GM20431 (cell line): ENCODE measurements around the gene IL19.
"Not testable (repeated sequence)": the region's sequence is repeated elsewhere in the genome, so short reads cannot be mapped to it uniquely, and the experiment has no call there.

Source experiments
- in situ Hi-C: fragments of 300-500 bp; cut with MseI, MboI; formaldehyde crosslinking; loops from one replicate; pipeline ENCODE4 v1.15.0; 2020; ENCODE audit warnings: low sequenced_read_pairs; ENCODE audit not compliant: unreplicated experiment

The IL19 gene

DNA sequence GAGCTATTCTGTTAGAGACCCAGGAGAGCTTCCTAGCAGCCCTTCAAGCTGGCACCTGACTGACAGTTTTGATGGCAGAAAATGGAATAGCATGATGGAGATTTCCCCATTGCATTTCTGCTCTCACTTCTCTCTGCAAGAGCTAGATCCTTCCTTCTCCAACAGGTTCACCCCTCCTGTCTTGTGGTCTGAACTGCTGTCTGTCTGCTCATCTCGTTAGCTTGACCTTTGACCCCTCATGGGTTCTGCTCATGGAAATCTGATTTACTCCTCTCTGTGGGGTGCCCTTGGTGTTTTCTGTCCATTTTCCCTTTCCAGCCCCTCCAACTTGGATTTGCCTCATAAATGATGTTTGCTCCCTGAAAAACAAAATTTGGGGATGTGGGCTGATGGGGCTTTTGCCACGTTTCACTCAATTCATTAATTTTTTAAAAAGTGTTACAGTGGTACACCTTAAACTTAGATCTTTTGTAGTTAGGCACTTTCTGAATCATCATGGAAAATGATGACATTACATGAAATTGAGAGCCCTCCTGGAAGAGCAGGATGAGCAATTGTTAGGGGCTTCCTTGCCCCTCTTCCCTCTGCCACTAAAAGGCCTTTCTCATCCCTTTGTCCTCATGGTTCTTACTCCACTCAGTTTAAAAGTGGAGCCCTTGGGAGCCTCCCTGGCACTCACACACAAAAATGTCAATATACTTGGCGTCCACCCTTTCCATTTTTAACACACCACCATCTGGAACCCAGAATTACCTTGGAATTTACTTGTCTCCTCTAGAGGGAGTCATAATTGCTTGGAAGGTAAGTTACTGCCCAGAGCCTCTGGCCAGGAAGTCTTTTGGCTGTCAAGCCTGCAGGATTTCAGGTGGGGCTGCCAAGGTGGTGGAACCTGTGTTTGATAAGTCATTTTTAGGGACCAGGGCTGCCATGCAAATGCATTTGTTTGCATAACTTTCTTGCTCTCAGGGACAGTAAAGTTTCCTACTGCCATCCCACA is 31.9 kb upstream of the IL19 start:
- in situ Hi-C loops: loop anchor here (10.0 to 25.0 kb wide), 2 partner anchors 66 to 174 kb away; partner anchors contain the start of gene FCMR

DNA sequence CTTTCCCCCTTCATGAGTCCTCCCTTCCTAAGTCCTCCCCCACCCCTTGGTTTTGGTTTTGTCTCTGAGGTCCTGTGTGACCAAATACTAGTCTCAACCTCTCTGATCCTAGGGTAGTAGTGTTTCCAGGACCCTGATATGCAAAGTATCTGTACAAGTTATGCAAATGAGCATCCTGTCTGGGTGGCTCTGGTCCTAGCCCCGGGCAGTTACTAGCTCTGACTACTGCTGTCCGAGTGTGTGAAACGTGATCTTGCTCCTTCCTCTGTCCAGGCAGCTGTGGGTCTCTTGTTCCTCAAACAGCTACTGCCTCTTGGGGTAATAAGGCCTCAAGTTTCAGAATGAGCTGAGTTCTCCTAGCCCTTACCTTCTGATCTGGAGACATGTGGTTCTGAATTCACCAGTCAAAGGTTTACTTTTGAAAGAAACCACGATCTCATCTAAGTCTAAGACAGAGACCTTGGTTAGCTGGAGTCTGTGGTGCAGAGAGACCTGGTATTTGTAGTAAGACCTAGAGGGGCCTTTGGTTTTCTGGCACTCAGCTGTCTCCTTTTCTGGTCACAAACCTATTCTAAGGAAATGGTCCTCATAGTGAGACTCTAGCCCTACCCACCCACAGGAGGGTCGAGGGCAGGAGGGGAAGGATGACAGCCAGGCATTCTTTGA is 31.0 kb upstream of the IL19 start:
- in situ Hi-C loops: loop anchor here (10.0 to 25.0 kb wide), 2 partner anchors 65 to 173 kb away; partner anchors contain the start of gene FCMR

DNA sequence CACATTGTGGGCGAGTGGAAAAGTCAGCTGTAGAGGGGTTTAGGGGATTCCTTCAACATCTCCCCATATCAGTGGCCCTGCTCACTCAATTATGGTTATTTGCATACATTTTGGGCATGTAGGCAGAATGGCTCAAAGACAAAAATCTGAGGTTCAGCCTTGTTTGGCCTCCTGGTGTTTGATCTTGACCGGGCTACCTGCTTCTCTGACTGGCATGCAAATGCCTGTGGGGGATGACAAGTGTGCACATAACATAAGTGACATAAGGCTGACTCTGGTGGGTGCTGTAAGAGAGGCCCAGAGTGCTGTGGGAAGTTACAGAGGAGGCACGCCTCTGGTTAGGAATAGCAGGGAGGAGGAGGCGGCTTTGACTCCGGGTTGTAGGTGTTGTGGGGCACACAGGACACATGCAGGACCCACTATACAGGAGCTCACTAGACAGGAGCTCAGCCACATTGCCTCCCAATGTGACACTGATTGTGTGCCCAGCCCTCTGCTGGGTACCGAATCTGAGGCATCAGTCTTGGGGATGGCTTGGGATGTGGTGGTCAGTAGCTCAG is 29.4 kb upstream of the IL19 start:
- in situ Hi-C loops: loop anchor here (25.0 kb wide), 1 partner anchor 171 kb away; the partner anchor contains the start of gene FCMR

DNA sequence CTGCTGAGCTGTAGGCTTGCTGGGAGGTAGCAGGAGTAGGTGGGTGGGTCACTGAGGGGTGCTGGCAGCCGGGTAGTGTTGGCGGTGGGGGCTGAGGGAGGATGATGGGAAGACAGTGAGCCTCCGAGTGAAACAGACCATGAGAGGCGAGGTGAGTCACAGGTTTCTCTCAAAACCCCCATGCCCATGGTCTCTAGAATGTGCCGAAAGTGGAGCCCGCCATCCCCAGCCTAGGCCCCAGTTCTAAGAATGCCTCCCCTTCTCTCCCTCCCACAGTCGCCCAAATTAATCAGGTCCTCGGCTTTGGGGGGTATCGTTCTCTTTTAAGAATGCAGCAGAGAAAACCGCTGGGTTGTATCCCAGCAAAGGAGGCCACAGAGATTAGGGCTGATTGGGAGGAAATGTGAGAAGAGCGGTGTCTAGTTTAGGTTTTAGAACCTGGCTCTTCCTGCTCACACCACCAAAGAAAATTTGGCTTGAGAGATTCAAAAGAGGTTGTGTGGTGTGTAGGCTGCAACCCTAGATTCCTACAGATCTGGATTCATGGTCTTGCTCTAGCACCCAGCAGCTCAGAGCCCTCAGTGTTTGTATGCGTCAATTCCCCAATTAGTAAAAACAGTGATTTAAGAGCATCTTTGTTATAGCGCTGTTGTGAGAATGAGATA is 27.7 kb upstream of the IL19 start:
- in situ Hi-C loops: loop anchor here (25.0 kb wide), 1 partner anchor 169 kb away; the partner anchor contains the start of gene FCMR

DNA sequence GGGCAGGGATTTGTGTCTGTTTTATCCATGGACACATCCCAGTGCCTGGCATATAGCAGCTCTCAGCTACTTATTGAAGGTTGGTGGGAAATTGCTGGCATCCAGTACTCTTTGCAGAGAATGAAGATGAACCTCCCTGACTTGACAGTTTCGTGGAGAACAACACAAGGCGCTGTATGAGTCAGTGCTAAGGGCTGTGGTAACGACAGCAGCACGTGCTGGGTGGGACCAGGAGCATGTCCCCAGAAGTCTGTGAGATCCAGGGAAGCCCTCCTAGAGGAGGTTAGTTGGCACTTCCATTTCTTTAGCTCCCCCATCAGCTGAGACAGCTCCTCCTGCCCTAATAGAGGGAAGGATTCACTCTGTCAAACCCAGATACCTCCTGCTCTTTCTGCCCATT is 25.9 kb upstream of the IL19 start:
- in situ Hi-C loops: loop anchor here (25.0 kb wide), 1 partner anchor 168 kb away; the partner anchor contains the start of gene FCMR

DNA sequence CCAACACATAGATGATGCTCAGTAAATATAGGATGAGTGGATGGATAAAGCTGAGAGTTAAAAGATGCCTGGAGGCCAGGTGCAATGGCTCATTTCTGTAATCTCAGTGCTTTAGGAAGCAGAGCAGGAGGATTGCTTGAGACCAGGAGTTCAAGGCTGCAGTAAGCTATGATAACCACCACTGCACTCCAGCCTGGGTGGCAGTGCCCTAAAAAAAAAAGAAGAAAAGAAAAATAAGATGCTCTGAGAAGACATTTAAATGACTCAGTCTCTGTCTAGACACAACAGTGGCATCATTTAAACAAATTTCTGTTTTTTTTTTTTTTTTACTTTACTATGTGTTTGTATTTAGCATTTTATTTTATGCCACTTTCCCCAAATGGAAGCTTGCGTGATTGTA is 25.3 kb upstream of the IL19 start:
- in situ Hi-C loops: loop anchor here (25.0 kb wide), 1 partner anchor 167 kb away; the partner anchor contains the start of gene FCMR

DNA sequence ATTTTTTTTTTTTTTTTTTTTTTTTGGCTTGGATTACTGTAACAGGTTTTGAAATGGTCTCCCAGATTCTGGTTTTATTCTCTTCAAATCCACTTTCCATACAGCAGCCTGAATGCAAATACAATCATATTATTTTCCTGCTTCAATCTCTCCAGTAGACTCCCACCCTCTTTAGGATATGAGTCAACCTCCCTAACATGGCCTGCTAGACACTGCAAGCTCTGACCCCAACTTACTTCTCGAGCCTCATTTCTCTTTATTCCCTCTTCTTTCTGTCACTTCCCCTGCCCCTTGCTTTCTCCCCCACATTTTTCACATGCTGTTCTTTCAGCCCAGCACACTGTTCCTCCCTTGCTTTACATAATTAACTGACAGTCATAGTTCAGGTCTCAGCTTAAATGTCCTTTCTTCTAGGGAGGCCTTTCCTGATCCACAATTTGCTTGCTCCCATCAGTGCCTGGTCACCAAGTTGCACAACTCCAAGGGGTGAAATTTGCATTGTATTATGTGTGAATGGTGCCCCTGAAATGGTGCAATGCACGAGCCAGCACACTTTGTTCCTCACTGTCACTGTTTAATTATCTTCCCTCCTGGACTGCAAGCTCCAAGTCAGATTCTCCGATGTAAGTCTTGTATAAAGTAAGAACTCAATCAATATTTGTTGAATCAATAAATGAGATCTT is 22.1 kb upstream of the IL19 start:
- in situ Hi-C loops: loop anchor here (25.0 kb wide), 1 partner anchor 164 kb away; the partner anchor contains the start of gene FCMR

DNA sequence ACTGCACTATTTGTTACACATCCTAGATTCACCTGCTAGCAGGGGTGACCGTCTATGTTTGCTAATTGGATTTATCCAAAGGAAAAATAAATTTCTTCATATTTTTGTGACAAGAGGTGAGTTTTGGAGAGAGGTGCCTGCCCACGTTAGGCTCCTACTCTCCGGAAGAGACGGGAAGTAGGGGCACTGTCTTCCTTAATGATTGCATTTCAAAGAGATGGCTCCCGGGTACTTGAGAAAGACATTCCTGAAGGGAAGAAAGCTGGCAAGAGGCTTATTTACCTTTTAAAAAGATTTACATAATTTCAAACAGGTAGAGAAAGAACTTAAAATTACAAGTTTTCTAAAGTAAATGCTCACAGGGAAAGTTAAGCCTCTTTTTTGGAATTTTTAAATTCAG is 18.7 kb upstream of the IL19 start:
- in situ Hi-C loops: no loop called here

DNA sequence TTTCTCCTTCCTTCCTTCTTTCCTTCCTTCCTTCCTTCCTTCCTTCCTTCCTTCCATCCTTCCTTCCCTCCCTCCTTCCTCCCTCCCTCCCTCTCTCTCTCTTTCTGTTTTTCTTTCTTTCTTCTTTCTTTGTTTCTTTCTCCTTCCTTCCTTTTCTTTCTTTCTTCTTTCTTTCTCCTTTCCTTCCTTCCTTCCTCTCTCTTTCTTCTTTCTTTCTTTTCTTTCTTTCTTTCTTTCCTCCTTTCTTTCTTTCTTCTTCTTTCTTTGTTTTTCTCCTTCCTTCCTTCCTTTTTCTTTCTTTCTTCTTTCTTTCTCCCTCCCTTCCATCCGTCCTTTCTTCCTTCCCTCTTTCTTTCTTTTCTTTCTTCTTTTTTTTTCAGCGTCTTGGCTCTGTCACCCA is 18.1 kb upstream of the IL19 start:
- in situ Hi-C loops: no loop called here

DNA sequence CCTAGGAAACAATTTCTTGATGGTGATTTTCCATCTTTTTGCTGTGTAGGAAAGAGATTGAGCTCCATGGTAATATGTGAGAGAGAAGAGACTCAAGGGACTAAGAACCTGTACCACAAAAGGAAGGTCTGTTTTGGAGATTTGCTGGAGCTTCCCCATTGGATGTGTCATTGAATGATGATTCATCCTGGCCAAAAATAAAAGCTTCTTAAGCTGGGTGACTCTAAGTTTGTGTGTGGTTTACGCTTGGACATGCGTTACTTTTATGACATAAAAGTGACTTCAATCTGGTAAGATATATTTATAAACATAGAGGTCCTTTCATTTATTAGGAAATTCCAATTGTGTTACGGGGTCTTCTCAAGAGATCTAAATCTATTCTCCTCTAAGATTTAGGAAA is 17.4 kb upstream of the IL19 start:
- in situ Hi-C loops: no loop called here

DNA sequence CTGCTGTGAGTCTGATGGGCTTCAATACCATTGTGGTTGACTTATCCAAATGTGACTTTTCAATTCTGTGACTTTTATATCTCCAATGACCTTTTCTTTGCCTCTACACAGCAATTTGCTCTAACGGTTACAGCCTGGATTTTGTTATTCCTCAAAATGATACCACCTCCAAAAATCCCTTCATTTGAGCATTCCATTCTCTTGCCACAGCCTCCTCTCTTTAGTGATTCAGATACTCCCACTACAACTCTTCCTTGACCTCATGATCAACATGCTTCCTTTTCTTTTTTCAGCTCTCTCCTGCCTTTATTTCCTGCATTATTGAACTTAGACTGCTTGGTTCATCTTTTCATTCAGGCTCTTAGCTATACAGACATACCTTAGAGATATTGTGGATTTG is 16.6 kb upstream of the IL19 start:
- in situ Hi-C loops: no loop called here

DNA sequence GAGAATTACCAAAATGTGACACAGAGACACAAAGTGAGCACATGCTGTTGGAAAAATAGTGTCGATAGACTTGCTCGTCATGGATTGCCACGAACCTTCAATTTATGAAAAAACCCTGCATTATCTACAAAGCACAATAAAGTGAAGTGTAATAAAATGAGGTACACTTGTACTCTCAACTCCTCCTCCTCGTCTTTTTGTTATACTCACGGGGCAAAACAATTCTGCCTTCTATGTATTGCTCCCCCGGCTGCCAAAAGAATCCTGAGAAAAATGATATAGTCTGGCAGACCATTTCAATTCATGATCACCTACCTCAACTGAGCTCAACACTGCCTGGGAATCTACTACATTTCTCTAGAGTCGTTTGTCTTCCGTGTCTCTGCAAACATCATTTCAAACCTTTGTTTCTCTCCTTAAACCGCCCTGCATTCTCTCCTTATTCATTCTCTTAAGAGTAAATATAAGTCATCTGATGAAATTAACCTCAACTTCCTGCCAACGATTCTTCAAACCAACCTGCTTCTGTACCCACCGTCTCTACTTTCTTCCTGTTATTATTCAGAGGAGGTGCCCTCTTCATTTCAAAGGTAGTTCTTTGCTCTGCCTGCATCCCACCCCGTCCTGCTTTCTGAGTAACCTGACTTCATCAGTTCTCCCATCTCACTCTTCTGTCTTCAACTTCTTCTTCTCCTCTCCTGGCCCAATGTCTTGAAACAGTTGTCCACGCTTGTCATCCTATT is 12.9 kb upstream of the IL19 start:
- in situ Hi-C loops: no loop called here

DNA sequence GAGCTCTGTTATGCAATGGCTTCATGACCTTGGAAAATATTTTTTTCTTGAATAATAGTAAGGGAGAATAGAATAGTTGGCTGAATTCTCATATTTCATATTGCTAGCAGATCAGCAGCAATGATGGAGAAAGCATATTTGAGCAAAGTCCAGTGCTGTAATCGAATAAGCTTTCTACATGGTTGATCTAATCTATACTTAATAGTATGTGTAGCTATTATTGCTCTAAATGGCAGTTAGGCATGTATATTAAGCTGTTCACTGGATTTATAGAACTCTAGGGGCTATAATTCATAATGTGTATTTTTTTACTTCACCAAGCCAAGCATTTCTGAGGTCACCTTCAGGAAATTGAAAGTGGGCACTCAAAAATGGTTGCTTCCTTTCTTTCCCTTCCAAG is 10.0 kb upstream of the IL19 start:
- in situ Hi-C loops: no loop called here

DNA sequence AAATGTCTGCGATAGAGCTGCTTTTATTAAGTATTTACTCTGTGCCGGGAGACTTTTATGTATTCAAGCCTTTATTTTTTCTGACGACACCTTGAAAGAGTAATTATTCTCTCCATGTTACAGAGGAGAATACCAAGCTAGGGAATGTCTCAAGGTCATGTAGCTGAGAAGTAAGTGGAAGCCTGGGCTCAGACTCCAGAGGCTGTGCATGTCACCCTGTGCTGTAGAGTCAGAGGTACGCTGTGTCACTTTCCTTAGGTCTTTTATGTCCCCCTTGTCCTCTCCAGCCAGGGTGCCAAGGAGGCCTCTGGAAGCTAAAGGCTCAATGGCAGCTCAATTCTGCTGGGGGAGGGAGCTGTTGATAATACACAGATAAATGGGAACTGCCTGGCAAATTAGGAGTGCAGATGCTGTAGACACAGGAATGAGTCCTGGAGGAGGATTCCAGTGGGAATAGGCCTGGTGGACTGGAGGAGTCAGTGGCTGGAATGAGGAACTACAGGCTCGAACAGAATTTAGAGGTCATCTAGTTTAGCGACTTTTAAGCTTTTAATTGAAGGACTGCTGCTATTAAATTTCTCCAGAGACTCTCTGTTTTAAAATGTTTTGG is 9.3 kb upstream of the IL19 start:
- in situ Hi-C loops: no loop called here

DNA sequence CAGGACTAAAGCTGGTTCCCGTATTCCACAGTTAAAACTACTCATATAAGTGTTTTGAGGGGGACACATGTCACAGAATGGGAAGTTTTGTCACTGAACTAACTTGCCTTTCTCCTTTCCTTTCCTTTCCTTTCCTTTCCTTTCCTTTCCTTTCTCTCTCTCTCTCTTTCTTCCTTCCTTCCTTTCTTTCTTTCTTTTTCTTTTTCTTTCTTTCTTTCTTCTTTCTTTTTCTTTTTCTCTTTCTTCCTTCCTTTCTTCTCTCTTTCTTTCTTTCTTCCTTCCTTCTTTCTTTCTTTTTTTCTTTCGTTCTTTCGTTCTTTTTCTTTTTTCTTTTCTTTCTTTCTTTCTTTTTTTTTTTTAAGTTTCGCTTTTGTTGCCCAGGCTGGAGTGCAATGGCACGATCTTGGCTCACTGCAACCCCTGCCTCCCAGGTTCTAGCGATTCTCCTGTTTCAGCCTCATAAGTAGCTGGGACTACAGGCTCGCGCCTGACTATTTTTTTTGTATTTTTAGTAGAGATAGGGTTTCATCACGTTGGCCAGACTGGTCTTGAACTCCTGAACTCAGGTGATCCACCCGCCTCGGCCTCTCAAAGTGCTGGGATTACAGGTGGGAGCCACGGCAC is 7.7 kb upstream of the IL19 start:
- in situ Hi-C loops: not testable (repeated sequence)

DNA sequence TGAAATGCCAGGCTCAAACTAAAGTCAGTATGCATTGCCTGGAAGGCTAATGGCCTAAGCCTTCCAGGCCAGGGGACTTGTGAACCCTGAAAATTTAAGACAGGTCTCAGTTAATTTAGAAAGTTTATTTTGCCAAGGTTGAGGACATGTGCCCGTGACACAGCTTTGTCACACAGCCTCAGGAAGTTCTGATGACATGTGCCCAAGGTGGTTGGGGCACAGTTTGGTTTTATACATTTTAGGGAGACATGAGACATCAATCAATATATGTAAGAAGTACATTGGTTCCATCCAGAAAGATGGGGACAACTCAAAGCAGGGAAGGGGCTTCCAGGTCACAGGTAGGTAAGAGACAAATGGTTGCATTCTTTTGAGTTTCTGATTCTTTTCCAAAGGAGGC is 4.8 kb upstream of the IL19 start:
- in situ Hi-C loops: not testable (repeated sequence)

DNA sequence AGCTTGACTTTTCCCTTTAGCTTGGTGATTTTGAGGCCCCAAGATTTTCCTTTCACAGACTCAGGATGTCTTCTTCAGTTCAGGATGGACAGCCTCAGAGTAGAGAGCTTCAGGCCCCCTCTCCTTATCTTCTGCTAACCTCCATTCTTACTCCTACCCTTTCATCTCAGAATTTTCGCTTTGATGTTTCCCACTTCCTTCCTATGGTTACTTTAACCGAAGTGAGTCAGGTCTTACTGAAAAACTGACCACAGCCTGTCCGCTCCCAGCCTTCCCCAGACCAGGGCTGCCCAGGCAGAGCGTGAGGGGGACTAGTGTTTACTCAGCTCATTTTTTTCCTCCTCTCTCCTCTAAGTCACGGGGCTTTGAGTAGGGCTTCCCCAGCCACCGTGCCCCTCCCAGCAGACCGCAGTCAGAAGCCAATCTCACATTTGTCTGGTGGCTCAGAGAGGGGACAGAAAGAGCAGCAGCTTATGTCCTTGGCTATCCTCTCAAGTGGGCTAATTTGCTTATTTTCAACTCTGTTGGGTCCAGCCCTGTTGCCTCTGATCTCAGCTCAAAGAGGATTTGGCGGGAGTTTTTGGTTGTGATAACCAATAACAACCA is 4.2 kb upstream of the IL19 start:
- in situ Hi-C loops: no loop called here
